ENCODE data around the gene TBC1D7. TPM values are rescaled to one million over a fixed set of nuclear protein-coding genes. Genes with fewer than 3 reads are reported as not detected.

Gene TBC1D7
- total RNA-seq, 4 donors from 2014 or later = 8.3 to 15.4 (median 12.2) TPM

DNA sequence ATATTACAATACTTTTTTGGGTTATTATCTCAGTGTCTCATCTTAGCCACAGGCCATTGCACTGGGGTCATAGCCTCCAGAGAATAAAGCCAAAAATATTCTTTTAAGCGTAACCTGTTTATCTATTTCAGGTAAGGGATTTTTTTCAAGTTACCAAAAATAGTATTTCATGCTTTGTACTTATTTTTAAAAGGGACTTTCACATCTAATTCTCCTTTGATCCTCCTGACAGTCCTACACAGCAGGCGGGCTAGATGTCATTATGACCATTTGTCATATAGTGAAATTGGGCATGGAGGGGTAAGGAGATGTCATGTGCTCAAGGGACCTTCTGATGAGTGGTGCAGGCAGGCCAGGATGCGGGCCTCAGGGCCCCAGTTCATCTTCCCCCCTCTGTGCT is 68.9 kb downstream of the TBC1D7 start:
- Histone ChIP-seq H3K27ac (no peak overlapping the region), H3K36me3 (no peaks in the 10 kb centered on the region), H3K9me3 (no peaks in the 10 kb centered on the region), H3K4me3 (no peak overlapping the region), H3K27me3 (no peaks in the 10 kb centered on the region), H3K4me1 (no peaks in the 10 kb centered on the region)
- WGBS = 88% methylated on average over 3 of the region's 3 CpGs
- DNase-seq (ENCODE audit: low spot score in 2 of 2) = no peak
- TF ChIP-seq POLR2A (IDR thresholded peaks at IDR 0.05) = no peak
- TF ChIP-seq EP300 (IDR thresholded peaks at IDR 0.05) = no peak
- no peak for TF ChIP-seq POLR2AphosphoS5 (IDR thresholded peaks at IDR 0.05)
- TF ChIP-seq, protein P1, sequence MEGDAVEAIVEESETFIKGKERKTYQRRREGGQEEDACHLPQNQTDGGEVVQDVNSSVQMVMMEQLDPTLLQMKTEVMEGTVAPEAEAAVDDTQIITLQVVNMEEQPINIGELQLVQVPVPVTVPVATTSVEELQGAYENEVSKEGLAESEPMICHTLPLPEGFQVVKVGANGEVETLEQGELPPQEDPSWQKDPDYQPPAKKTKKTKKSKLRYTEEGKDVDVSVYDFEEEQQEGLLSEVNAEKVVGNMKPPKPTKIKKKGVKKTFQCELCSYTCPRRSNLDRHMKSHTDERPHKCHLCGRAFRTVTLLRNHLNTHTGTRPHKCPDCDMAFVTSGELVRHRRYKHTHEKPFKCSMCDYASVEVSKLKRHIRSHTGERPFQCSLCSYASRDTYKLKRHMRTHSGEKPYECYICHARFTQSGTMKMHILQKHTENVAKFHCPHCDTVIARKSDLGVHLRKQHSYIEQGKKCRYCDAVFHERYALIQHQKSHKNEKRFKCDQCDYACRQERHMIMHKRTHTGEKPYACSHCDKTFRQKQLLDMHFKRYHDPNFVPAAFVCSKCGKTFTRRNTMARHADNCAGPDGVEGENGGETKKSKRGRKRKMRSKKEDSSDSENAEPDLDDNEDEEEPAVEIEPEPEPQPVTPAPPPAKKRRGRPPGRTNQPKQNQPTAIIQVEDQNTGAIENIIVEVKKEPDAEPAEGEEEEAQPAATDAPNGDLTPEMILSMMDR (IDR thresholded peaks at IDR 0.05) = no peak

DNA sequence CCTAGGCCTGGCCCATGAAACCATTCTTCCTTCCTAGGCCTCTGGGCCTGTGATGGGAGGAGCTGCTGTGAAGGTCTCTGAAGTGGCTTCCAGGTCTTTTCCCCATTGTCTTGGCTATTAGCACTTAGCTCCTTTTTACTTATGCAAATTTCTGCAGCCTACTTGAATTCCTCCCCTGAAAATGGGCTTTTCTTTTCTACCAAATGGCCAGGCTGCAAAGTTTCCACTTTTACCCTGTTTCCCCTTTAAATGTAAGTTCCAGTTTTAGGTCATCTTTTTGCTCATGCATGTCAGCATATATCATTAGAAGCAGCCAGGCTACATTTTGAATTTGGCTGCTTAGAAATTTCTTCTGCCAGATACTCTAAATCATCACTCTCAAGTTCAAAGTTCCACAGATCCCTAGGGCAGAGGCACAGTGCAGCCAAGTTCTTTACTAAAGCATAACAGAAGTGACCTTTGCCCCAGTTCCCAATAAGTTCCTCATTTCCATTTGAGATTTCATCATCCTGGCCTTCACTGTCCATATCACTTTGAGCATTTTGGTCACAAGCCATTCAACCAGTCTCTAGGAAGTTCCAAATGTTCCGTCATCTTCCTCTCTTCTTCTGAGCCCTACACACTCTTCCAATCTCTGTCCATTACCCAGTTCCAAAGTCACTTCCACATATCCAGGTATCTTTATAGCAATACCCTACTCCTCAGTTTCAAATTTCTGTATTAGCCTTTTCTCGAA is 71.9 kb downstream of the TBC1D7 start:
- Histone ChIP-seq H3K4me3 (no peak overlapping the region), H3K9me3 (no peaks in the 10 kb centered on the region), H3K36me3 (no peaks in the 10 kb centered on the region), H3K27me3 (no peaks in the 10 kb centered on the region), H3K4me1 (no peaks in the 10 kb centered on the region), H3K27ac (no peak overlapping the region)
- no peak for DNase-seq (ENCODE audit: low spot score in 2 of 2)
- 88% methylated on average over 2 of the region's 2 CpGs for WGBS
- no peak for TF ChIP-seq POLR2AphosphoS5 (IDR thresholded peaks at IDR 0.05)
- TF ChIP-seq, protein P1 (IDR thresholded peaks at IDR 0.05) = no peak

Other genes starting within 250 kb of the TBC1D7 start
- 10 to 100 TPM in 3 of 4 donors, 1 to 10 TPM in 1; 7.5 to 15.2 (median 13.7) TPM for gene GFOD1, start 159.1 kb upstream of the TBC1D7 start, total RNA-seq
- gene SIRT5, start 246.1 kb upstream of the TBC1D7 start, total RNA-seq = 10 to 100 TPM in 2 of 4 donors, 1 to 10 TPM in 2; 5.7 to 17.8 (median 8.7) TPM

Data from suprapubic skin (tissue), 4 donors.